ENCODE measurements around the gene TENT4A. TPM values are rescaled to one million over a fixed set of nuclear protein-coding genes. Genes with fewer than 3 reads are reported as not detected.

Gene TENT4A
- total RNA-seq, 1 experiment from 2014 or later = 3.3 TPM

DNA sequence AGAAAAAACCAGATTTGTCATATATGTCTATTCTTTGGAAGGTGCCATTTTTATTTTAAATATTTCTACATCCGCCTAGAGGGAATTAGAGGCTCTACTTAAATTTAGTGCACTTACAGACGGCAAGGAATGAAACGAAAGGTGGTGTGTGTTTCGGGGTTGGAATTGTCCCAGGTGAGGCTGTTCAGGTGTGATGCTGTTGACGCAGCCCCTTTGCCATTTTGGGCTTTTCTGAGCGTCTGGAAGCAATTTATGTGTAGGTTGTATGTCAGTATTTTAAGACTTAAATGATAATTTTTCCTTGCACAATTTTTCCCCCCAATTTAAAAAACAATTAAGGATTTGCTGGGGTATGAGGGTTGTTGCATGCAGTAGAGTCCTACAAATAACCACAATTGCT is 2.0 kb downstream of the TENT4A start:
- DNase-seq (ENCODE audit: low spot score) = peak; percentile 21
- in situ Hi-C loops (cut with HindIII; ENCODE audit: low sequenced_read_pairs) = no loop called here

DNA sequence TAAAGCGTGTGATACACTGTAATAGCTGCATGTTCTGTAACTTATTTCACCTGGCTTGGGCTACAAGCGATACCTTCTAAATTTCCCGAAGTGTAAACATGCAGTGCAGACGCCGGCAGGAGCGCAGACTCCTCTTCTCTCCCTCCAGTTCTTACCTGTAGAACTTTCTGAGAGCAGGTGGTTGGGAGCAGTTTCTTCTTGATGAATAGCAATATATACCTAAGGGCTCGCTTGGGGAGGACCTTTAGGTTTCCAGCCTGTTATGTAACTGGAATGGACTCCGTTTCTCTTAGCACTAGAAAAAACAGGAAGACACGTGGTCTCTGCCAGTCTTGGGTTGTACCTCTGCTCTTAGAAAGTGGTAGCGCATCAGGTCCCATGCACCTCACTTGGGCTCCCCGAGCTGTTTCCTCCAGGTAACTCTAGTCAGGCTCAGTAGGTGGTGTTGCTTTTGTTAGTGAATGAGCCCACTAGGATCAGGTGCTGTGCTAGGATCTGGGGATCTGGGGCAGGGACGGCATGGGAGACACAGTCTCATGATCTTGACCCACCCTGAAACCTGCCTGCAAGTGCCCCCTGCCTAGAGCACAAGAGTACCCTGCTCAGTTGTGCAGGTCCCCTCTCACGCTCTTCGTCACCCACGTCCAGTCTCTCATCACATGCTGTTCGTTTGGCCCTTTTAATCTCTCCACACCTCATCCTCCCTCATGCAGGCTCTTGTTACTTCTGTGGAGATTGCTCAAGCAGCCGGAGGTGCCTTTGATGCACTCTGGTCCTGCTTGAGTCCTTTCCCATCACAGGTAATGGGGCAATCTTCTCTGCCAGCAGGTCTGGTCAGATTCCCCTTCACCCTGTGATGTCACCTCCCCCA is 2.8 kb downstream of the TENT4A start:
- in situ Hi-C loops (cut with HindIII; ENCODE audit: low sequenced_read_pairs) = no loop called here
- peak; percentile 44 for DNase-seq (ENCODE audit: low spot score)

- DNase-seq (ENCODE audit: low spot score) = no peak
- in situ Hi-C loops (cut with HindIII; ENCODE audit: low sequenced_read_pairs) = no loop called here
Observed at GRCh38 chr5:6716629-6717149, 3.5 kb downstream of the TENT4A start.

GRCh38 chr5:6717247-6717646 is 4.0 kb downstream of the TENT4A start:
- DNase-seq (ENCODE audit: low spot score) = no peak
- in situ Hi-C loops (cut with HindIII; ENCODE audit: low sequenced_read_pairs) = no loop called here

- in situ Hi-C loops (cut with HindIII; ENCODE audit: low sequenced_read_pairs) = no loop called here
Observed at GRCh38 chr5:6717687-6718086, 4.5 kb downstream of the TENT4A start.

DNA sequence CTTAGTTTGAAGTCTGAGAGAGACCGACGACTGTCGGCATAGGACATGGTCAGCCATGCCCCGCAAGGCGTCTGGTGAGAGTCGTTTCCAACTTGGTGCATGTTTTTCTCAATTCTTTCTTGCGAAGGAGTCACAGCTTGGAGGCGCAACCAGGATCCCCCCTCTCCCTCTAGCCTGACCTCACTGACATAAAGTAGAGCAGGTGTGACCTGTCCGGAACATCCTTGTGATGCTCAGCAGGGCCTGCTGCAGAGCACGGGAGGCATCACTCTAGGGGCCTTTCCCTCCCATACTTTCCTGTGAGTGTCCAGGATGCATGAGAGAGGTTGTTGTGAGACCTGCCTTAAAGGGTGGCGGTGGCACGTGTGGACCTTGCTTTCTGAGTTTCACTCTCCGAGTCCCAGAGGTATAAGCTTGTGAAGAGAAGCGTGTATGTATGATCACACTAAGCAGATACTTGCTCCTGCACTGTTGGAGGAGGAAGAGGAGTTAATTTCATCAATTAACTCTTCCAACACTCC is 5.0 kb downstream of the TENT4A start:
- in situ Hi-C loops (cut with HindIII; ENCODE audit: low sequenced_read_pairs) = no loop called here
- DNase-seq (ENCODE audit: low spot score) = no peak

More at GRCh38 chr5:6717687-6718086, 4.5 kb downstream of the TENT4A start:
- no peak for DNase-seq (ENCODE audit: low spot score)

- in situ Hi-C loops (cut with HindIII; ENCODE audit: low sequenced_read_pairs) = no loop called here
- no peak for DNase-seq (ENCODE audit: low spot score)
Observed at GRCh38 chr5:6718718-6719117, 5.5 kb downstream of the TENT4A start.

DNA sequence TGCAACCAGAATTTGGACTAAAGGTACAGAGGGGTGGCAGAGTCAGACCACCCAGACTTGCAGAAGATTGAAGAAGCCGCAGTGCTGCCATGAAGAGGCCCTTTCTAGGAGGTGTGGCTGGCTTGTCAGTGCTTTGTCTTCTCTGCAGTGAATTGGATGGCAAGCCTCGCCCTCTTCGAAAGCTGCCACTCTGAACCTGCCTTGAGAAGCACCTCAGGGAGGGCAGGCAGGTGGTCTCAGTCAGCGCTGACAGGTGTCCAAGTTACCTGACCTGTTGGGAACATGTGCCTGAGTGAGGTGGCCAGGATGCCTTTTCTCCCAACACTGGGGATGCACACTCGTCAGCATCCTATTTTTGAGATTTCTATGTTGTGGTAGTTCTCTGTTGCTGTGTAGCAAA is 6.2 kb downstream of the TENT4A start:
- no peak for DNase-seq (ENCODE audit: low spot score)
- in situ Hi-C loops (cut with HindIII; ENCODE audit: low sequenced_read_pairs) = no loop called here

- in situ Hi-C loops (cut with HindIII; ENCODE audit: low sequenced_read_pairs) = no loop called here
- DNase-seq (ENCODE audit: low spot score) = no peak
Observed at GRCh38 chr5:6719896-6720560, 6.8 kb downstream of the TENT4A start.

DNA sequence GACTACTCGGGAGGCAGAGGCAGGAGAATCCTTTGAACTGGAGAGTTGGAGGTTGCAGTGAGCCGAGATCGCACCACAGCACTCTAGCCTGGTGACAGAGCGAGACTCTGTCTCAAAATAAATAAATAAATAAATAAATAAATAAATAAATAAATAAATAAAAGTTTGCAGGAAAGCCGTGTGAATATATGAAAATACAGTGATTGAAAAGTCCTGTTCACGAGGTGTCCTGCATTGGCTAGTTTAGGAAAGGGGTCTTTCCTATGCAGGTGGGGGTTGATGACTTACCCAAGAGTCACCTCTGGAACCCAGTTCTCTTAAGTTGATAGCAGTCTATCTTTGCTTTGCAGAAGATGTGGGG is 7.3 kb downstream of the TENT4A start:
- in situ Hi-C loops (cut with HindIII; ENCODE audit: low sequenced_read_pairs) = no loop called here
- DNase-seq (ENCODE audit: low spot score) = no peak

DNA sequence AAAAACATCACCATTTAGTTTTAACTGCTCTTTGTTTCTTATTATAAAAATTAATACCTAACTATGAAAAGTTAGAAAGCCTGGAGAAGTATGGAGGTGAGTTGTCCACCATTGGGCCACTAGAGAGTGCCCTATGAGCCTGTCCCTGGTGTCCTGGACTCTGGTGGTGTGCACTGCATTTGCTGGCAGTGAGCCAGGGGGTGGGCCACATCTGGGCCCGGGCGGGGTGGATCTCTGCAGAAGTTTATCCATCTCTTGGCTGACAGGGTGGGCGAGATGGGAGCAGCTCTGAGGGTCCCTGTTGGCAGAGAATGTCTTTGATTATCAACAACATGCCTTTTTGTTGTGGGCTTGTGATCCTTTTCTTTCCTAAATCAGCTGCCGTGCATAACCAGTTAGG is 8.2 kb downstream of the TENT4A start:
- no peak for DNase-seq (ENCODE audit: low spot score)
- in situ Hi-C loops (cut with HindIII; ENCODE audit: low sequenced_read_pairs) = no loop called here

- in situ Hi-C loops (cut with HindIII; ENCODE audit: low sequenced_read_pairs) = no loop called here
- no peak for DNase-seq (ENCODE audit: low spot score)
Observed at GRCh38 chr5:6722015-6722414, 8.8 kb downstream of the TENT4A start.

DNA sequence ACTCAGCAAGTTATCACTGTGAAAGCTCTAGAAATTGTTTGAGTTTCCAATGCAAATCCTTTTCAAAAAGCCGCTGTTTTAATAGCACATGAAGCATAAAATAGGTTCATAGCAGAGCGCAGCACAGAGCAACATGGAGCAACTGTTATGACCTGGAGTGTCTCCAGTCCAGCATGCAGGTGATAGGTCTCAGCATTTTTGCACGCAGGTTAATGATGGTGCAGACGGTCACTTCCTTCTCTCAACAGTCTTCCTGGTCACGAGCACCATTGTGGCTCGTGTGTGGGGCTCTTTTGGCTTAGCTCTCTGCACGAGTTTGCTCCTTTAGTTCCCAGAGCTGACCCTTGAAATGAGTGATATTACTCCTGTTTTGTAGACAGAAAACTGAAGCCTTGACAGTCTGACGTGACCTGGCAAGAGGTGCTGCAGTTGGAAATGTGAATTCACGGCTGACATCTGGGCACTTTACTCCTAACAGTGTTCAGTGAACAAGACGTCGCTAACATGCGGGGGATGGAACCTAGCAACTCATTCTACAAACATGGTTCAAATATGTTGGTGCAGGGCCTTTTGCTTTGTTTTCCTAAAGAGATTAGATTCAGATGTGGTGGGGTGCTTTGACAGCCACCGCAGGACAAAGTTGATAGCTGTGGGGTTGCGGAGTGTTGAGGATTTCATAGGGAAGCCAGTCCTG is 10.0 kb downstream of the TENT4A start:
- in situ Hi-C loops (cut with HindIII; ENCODE audit: low sequenced_read_pairs) = no loop called here
- DNase-seq (ENCODE audit: low spot score) = no peak

DNA sequence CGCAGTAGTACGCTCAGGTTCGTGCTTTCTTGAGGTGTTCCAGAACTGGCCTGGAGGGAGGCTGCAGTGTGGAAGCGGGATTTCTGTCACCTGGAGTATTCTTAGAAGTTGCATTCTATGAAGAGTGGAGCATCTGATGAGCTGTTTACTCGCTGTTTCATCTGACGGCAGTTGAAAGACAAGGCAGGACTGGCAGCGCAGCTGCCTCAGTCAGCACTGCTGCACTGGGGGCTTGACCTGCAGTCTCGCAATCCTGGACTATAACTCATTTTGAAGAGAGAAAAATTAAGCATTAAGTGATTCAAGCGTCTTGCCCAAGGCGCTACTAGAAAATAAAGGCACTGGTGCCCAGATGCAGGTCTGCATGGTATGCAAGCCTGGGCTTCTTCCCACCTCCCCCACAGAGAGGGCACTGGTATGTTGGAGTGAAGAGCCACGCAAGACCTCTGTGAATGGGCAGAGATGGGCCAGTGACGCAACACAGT is 10.6 kb downstream of the TENT4A start:
- in situ Hi-C loops (cut with HindIII; ENCODE audit: low sequenced_read_pairs) = no loop called here
- no peak for DNase-seq (ENCODE audit: low spot score)

DNA sequence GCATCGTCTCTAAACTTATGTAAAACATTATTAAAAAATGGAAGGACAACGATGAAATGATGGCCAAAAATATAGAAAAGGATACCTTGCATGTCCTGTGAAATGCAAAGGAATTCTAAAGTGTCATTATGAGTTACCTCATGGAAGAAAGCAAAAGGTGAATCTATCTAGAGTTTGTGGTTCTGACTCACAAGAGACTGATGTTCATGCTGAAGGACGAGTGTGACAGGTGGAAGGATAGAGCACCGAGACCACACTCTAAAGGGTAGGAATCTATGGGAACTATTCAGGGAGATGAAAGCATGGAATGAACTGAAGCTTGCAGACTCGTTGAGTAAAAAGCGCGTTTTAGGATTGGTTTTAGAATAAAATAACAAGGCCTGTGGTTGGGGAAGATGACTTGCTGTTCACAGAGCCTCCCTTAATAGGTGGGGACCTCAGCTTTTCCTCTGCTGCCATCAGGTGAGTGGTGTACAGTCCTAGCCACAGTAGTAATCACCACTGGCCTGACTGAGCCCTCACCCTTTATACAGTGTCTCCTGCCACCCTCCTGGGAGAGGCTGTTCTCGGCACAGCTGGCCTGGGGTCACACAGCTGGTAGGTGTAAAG is 11.2 kb downstream of the TENT4A start:
- in situ Hi-C loops (cut with HindIII; ENCODE audit: low sequenced_read_pairs) = no loop called here

GRCh38 chr5:6725421-6725820 is 12.2 kb downstream of the TENT4A start:
- DNase-seq (ENCODE audit: low spot score) = no peak
- in situ Hi-C loops (cut with HindIII; ENCODE audit: low sequenced_read_pairs) = no loop called here

More for the DNA sequence above, 11.2 kb downstream of the TENT4A start:
- no peak for DNase-seq (ENCODE audit: low spot score)

- in situ Hi-C loops (cut with HindIII; ENCODE audit: low sequenced_read_pairs) = no loop called here
- DNase-seq (ENCODE audit: low spot score) = no peak
Observed at GRCh38 chr5:6726006-6726405, 12.8 kb downstream of the TENT4A start.

GRCh38 chr5:6727231-6727630 is 14.0 kb downstream of the TENT4A start:
- DNase-seq (ENCODE audit: low spot score) = no peak
- in situ Hi-C loops (cut with HindIII; ENCODE audit: low sequenced_read_pairs) = no loop called here
